Progenitor cell of endocrine pancreas (in vitro differentiated cells): ENCODE results near the gene AMBP. TPM values are rescaled to one million over a fixed set of nuclear protein-coding genes. Genes with fewer than 3 reads are reported as not detected.

Experiments used
- DNase-seq: peaks from one replicate; pipeline ENCODE4 v3.0.0; 2021; ENCODE audit warnings: low spot score; ENCODE audit not compliant: unreplicated experiment
- H3K27ac Mint-ChIP-seq: 2 replicates; pipeline ENCODE4 v1.8.0; 2021; ENCODE audit warnings: mild to moderate bottlenecking, moderate library complexity, mixed read lengths
- H3K27me3 Mint-ChIP-seq: 2 replicates; pipeline ENCODE4 v1.8.0; 2021; ENCODE audit warnings: mixed read lengths
- H3K36me3 Mint-ChIP-seq: 2 replicates; pipeline ENCODE4 v1.8.0; 2022; ENCODE audit warnings: mixed read lengths; ENCODE audit not compliant: insufficient read depth
- H3K4me1 Mint-ChIP-seq: 2 replicates; pipeline ENCODE4 v1.8.0; 2021; ENCODE audit warnings: low read depth, mixed read lengths
- H3K4me3 Mint-ChIP-seq: 2 replicates; pipeline ENCODE4 v1.8.0; 2021; ENCODE audit warnings: low read depth, mild to moderate bottlenecking, moderate library complexity, mixed read lengths
- H3K9me3 Mint-ChIP-seq: 2 replicates; pipeline ENCODE4 v1.8.0; 2021; ENCODE audit warnings: low read depth, mixed read lengths
- total RNA-seq: library from RNA; stranded (reverse); gene quantifications from 2 replicates; pipeline ENCODE4 v1.2.1, GENCODE V29; 2021
- TF ChIP-seq, protein P1 (sequence below): fragments of 200-600 bp; sonication (generic); IDR thresholded peaks from one replicate; pipeline ENCODE4 v1.5.0; 2021; ENCODE audit warnings: antibody characterized with exemption, mild to moderate bottlenecking; ENCODE audit not compliant: unreplicated experiment

Gene AMBP
- total RNA-seq, 1 donor from 2014 or later = 678 TPM

DNA sequence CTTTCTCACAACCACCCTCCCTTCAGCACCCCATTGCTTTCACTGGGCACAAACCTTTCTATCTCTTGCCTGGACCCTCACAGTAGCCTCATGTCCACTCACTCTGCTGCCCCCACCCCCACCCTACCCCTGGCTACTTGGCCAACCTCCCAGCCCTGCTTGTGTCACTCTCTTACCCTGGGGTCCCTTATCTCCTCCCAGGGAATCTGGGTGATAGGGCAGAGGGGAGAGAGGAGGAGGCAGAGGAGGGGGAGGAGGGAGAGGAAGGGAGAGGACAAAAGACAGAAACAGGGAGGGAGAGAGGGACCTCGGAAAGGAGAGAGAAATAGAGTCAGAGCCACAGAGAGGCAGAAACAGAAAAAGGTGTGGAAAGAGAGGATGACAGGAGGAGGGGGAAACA lies 46.0 kb upstream of the AMBP start:
- peaks cover 4% of the 10 kb centered on the region for H3K27me3 Mint-ChIP-seq
- H3K9me3 Mint-ChIP-seq = peaks cover 3% of the 10 kb centered on the region
- DNase-seq = no peak
- H3K4me3 Mint-ChIP-seq = no peak overlapping the region
- TF ChIP-seq, protein P1, sequence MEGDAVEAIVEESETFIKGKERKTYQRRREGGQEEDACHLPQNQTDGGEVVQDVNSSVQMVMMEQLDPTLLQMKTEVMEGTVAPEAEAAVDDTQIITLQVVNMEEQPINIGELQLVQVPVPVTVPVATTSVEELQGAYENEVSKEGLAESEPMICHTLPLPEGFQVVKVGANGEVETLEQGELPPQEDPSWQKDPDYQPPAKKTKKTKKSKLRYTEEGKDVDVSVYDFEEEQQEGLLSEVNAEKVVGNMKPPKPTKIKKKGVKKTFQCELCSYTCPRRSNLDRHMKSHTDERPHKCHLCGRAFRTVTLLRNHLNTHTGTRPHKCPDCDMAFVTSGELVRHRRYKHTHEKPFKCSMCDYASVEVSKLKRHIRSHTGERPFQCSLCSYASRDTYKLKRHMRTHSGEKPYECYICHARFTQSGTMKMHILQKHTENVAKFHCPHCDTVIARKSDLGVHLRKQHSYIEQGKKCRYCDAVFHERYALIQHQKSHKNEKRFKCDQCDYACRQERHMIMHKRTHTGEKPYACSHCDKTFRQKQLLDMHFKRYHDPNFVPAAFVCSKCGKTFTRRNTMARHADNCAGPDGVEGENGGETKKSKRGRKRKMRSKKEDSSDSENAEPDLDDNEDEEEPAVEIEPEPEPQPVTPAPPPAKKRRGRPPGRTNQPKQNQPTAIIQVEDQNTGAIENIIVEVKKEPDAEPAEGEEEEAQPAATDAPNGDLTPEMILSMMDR = no peak
- no peaks in the 10 kb centered on the region for H3K36me3 Mint-ChIP-seq
- peak overlapping the region; percentile 76 for H3K27ac Mint-ChIP-seq
- H3K4me1 Mint-ChIP-seq = peaks cover 56% of the 10 kb centered on the region

DNA sequence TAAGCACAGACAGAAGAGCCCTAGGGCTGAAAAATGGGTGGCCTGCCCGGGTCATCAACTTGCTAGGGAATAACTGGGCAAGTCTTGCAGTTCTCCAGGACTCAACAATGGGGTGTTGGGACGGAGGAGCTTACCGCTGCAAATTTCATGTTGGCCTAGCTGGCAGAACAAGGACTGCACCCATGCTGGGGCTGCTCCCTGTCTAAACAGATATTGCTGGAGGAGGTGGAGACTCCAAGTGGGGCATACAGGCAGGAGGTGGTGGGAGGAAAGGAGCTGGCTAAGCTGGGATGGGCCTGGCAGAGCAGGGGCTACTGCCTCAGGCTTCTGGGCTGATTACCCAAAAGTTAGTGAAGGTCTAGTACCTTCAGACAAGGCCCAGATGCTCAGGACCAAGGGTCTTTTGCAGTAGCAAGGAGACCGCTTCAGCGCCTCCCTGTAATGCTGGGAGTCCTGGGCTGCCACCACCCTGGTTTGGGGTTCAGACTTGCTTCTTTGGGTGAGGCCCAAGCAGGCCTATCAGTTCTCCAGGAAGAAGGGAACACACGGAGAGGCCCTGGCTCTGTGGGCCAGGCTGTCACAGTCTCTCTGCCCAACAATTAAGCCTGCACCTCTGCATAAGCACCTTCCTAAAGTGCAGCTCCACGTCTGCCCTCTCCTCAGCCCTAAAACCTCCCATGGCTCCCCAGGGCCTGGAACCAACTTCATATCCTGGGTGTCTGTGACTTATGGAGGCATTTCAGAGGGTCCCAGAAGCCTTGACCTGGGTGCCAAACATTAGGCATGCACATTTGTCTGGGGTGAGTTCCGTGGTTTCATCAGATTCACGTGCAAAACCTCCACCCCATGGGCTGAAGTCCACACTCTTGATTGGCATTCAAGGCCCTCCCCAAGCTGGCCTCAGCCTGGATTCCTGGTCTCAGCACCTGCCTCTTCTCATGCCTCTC lies 45.2 kb upstream of the AMBP start:
- no peaks in the 10 kb centered on the region for H3K27me3 Mint-ChIP-seq
- H3K36me3 Mint-ChIP-seq = no peaks in the 10 kb centered on the region
- TF ChIP-seq, protein P1 = no peak
- H3K4me3 Mint-ChIP-seq = peak overlapping the region; percentile 7
- DNase-seq = no peak
- peaks cover 64% of the 10 kb centered on the region for H3K4me1 Mint-ChIP-seq
- H3K27ac Mint-ChIP-seq = peak overlapping the region; percentile 29
- no peaks in the 10 kb centered on the region for H3K9me3 Mint-ChIP-seq

- DNase-seq = no peak
- TF ChIP-seq, protein P1 = no peak
- Mint-ChIP-seq H3K36me3 (no peaks in the 10 kb centered on the region), H3K9me3 (no peaks in the 10 kb centered on the region), H3K27ac (peak overlapping the region; percentile 40), H3K4me1 (peaks cover 73% of the 10 kb centered on the region), H3K4me3 (no peak overlapping the region), H3K27me3 (no peaks in the 10 kb centered on the region)
Measured at GRCh38 chr9:114122136-114123027, 44.3 kb upstream of the AMBP start.

GRCh38 chr9:114121227-114122135 lies 43.4 kb upstream of the AMBP start:
- Mint-ChIP-seq H3K36me3 (no peaks in the 10 kb centered on the region), H3K4me1 (peaks cover 79% of the 10 kb centered on the region), H3K27me3 (no peaks in the 10 kb centered on the region), H3K4me3 (no peak overlapping the region), H3K9me3 (no peaks in the 10 kb centered on the region), H3K27ac (peak overlapping the region; percentile 40)
- TF ChIP-seq, protein P1 = no peak
- DNase-seq = no peak
